ENCODE results near the gene NCOA5. TPM values are rescaled to one million over a fixed set of nuclear protein-coding genes. Genes with fewer than 3 reads are reported as not detected.

Gene NCOA5
- total and polyA plus RNA-seq, 10 of the 15 experiments (the other 5 are each of a cell fraction or from before 2014, with no cell fraction given), result 7.7 to 38.1 (median 30.1) TPM

- Histone ChIP-seq H3K9ac (ENCODE audit: control insufficient read depth, insufficient read depth, low read length) (peak overlapping the region; percentile 67; the same call in 1 of the 2 replicates), H3K4me3 (peak overlapping the region; percentile 96), H3K36me3 (ENCODE audit: control insufficient read depth in 2 of 2, insufficient read depth in 2 of 2, low read length in 1 of 2) (peaks cover 24 to 30% of the 10 kb centered on the region in 2 experiments), H4K20me1 (ENCODE audit: control insufficient read depth, insufficient read depth) (peaks cover 6% of the 10 kb centered on the region), H3K79me2 (ENCODE audit: control insufficient read depth, insufficient read depth, low read length) (peaks cover 58% of the 10 kb centered on the region), H3K4me2 (ENCODE audit: control insufficient read depth, insufficient read depth) (peak overlapping the region; percentile 67), H2AFZ (ENCODE audit: control insufficient read depth, low read depth, low read length) (no peak overlapping the region), H3K27me3 (replicated peaks in 1 of 2; ENCODE audit: control insufficient read depth in 2 of 2, insufficient read depth in 2 of 2, low read length in 1 of 2) (no peaks in the 10 kb centered on the region), H3K4me1 (ENCODE audit: control insufficient read depth, insufficient read depth, low read length) (peaks cover 6% of the 10 kb centered on the region), H3K9me3 (replicated peaks; ENCODE audit: control insufficient read depth, insufficient read depth, low read length) (no peaks in the 10 kb centered on the region), H3K27ac (ENCODE audit: control insufficient read depth, insufficient read depth) (peak overlapping the region; percentile 76; the same call in 1 of the 2 replicates)
- CTCF ChIA-PET, result interaction anchor here (3.6 to 3.7 kb wide), 2 partner anchors 9 to 22 kb away, joined by 18 to 63 read pairs; no protein-coding TSS in a partner anchor
- POLR2A ChIA-PET, result interaction anchor here (0.8 to 2.9 kb wide), 3 partner anchors 14 to 286 kb away, joined by 3 to 19 read pairs (median 3); no protein-coding TSS in a partner anchor
- ATAC-seq (no peak), DNase-seq (ENCODE audit: low read depth, low spot score) (no peak), FAIRE-seq (no peak)
- intact Hi-C loops (cut with micrococcal nuclease; ENCODE audit: unreplicated experiment), result no loop called here
- SMC1A ChIA-PET (ENCODE audit: uncharacterized antibody, unreplicated experiment), result interaction anchor here (0.9 to 4.1 kb wide), 6 partner anchors 8 to 37 kb away, joined by 3 to 30 read pairs (median 6); no protein-coding TSS in a partner anchor
- RAD21 ChIA-PET (ENCODE audit: unreplicated experiment), result interaction anchor here (0.7 to 3.0 kb wide), 4 partner anchors 9 to 321 kb away, joined by 3 to 23 read pairs (median 6); no protein-coding TSS in a partner anchor
- in situ Hi-C loops (cut with MboI), result no loop called here
- TF ChIP-seq CBX3 (IDR thresholded peaks at IDR 0.05; ENCODE audit: borderline replicate concordance, low read depth) (no peak), POLR2AphosphoS5 (IDR thresholded peaks at IDR 0.05; ENCODE audit: low read length) (peak; percentile 44; the same call in 1 of the 2 replicates), IKZF2 (IDR thresholded peaks at IDR 0.05) (peak in 1 of 2 experiments; percentile 21; a peak in 1 of 4 replicates), PML (IDR thresholded peaks at IDR 0.05; ENCODE audit: low read length) (0 out of 2 replicates have a peak, but pooled peaks have one; percentile 21)
- whole genome bisulfite sequencing (ENCODE audit: insufficient coverage, insufficient replicate concordance, low lambda C conversion rate, missing lambda C conversion rate), result 0% methylated on average over 2 of the region's 2 CpGs
- no TSS peak for BruUV-seq (replicated peaks)
Observed at GRCh38 chr20:46121184-46121930, 31.6 kb upstream of the NCOA5 start.

- Histone ChIP-seq H3K36me3 (ENCODE audit: control insufficient read depth in 2 of 2, insufficient read depth in 2 of 2, low read length in 1 of 2) (peaks cover 24 to 26% of the 10 kb centered on the region in 2 experiments), H2AFZ (ENCODE audit: control insufficient read depth, low read depth, low read length) (no peak overlapping the region), H3K4me3 (peak overlapping the region; percentile 96), H3K79me2 (ENCODE audit: control insufficient read depth, insufficient read depth, low read length) (peaks cover 58% of the 10 kb centered on the region), H3K4me2 (ENCODE audit: control insufficient read depth, insufficient read depth) (peak overlapping the region; percentile 67), H3K27ac (ENCODE audit: control insufficient read depth, insufficient read depth) (peak overlapping the region; percentile 76), H3K4me1 (ENCODE audit: control insufficient read depth, insufficient read depth, low read length) (peaks cover 6% of the 10 kb centered on the region), H4K20me1 (ENCODE audit: control insufficient read depth, insufficient read depth) (peaks cover 6% of the 10 kb centered on the region), H3K27me3 (replicated peaks in 1 of 2; ENCODE audit: control insufficient read depth in 2 of 2, insufficient read depth in 2 of 2, low read length in 1 of 2) (no peaks in the 10 kb centered on the region), H3K9ac (ENCODE audit: control insufficient read depth, insufficient read depth, low read length) (peak overlapping the region; percentile 67), H3K9me3 (replicated peaks; ENCODE audit: control insufficient read depth, insufficient read depth, low read length) (no peaks in the 10 kb centered on the region)
- in situ Hi-C loops (cut with MboI), result no loop called here
- ChIA-PET POLR2A (interaction anchor here (0.9 to 2.9 kb wide), 10 partner anchors 8 to 287 kb away, joined by 3 to 19 read pairs (median 4); partner anchors contain the start of genes ELMO2 and ZNF335), SMC1A (ENCODE audit: uncharacterized antibody, unreplicated experiment) (interaction anchor here (0.8 to 4.1 kb wide), 8 partner anchors 9 to 133 kb away, joined by 3 to 39 read pairs (median 10); no protein-coding TSS in a partner anchor), CTCF (interaction anchor here (1.1 to 4.1 kb wide), 11 partner anchors 10 to 229 kb away, joined by 3 to 63 read pairs (median 5); no protein-coding TSS in a partner anchor), RAD21 (ENCODE audit: unreplicated experiment) (interaction anchor here (1.2 to 3.0 kb wide), 8 partner anchors 8 to 287 kb away, joined by 4 to 23 read pairs (median 7); partner anchors contain the start of gene ELMO2)
- intact Hi-C loops (cut with micrococcal nuclease; ENCODE audit: unreplicated experiment), result no loop called here
- ATAC-seq (no peak), FAIRE-seq (no peak), DNase-seq (ENCODE audit: low read depth, low spot score) (no peak)
- 0% methylated on average over 2 of the region's 2 CpGs for WGBS (ENCODE audit: insufficient coverage, insufficient replicate concordance, low lambda C conversion rate, missing lambda C conversion rate)
- no TSS peak for BruUV-seq (replicated peaks)
- no peak for TF ChIP-seq IRF4 (IDR thresholded peaks at IDR 0.05; ENCODE audit: low read depth, low read length)
- TF ChIP-seq FOS (IDR thresholded peaks at IDR 0.05; ENCODE audit: borderline replicate concordance, extremely low read depth, insufficient read length), result no peak
- TF ChIP-seq NBN (IDR thresholded peaks at IDR 0.05), result no peak
- TF ChIP-seq SMARCA5 (IDR thresholded peaks at IDR 0.05), result 0 out of 2 replicates have a peak, but pooled peaks have one; percentile 59
- TF ChIP-seq SMAD1 (IDR thresholded peaks at IDR 0.05; ENCODE audit: low read depth, partially characterized antibody), result no peak
- TF ChIP-seq SMAD5 (IDR thresholded peaks at IDR 0.05; ENCODE audit: low read depth), result no peak
- peak; percentile 46 for TF ChIP-seq HDAC6 (IDR thresholded peaks at IDR 0.05; ENCODE audit: unreplicated experiment)
- TF ChIP-seq CEBPZ (IDR thresholded peaks at IDR 0.05; ENCODE audit: low read depth, low read length), result no peak
Observed at GRCh38 chr20:46120136-46120535, 30.4 kb upstream of the NCOA5 start.

Measured in GM12878 (cell line).